HG03135 (cell line): Measurements from ENCODE around the gene ATAD3A.
"Not testable (repeated sequence)": the region's sequence is repeated elsewhere in the genome, so short reads cannot be mapped to it uniquely, and the experiment has no call there.

Source experiments
- ATAC-seq: cut with Tn5 transposase; IDR thresholded peaks from one replicate; pipeline ENCODE4 v1.9.1; 2021; ENCODE audit warnings: mild to moderate bottlenecking, moderate library complexity; ENCODE audit not compliant: unreplicated experiment

The ATAD3A gene

GRCh38 chr1:1553821-1554494, 42.0 kb downstream of the ATAD3A start:
- ATAC-seq: no peak

- ATAC-seq: no peak
Observed at GRCh38 chr1:1554550-1554925, 42.6 kb downstream of the ATAD3A start.

GRCh38 chr1:1554926-1555915, 43.3 kb downstream of the ATAD3A start:
- no peak for ATAC-seq

- ATAC-seq: no peak
Observed at GRCh38 chr1:1556505-1556904, 44.5 kb downstream of the ATAD3A start.

- not testable (repeated sequence) for ATAC-seq
Observed at GRCh38 chr1:1556961-1557360, 45.0 kb downstream of the ATAD3A start.

- not testable (repeated sequence) for ATAC-seq
Observed at GRCh38 chr1:1557688-1558087, 45.7 kb downstream of the ATAD3A start.

- no peak for ATAC-seq
Observed at GRCh38 chr1:1558591-1558990, 46.6 kb downstream of the ATAD3A start.

- no peak for ATAC-seq
Observed at GRCh38 chr1:1559066-1559465, 47.1 kb downstream of the ATAD3A start.

GRCh38 chr1:1560178-1560577, 48.2 kb downstream of the ATAD3A start:
- ATAC-seq: no peak

GRCh38 chr1:1561801-1562470, 50.0 kb downstream of the ATAD3A start:
- ATAC-seq: no peak

- ATAC-seq: no peak
Observed at GRCh38 chr1:1562556-1563195, 50.7 kb downstream of the ATAD3A start.

- no peak for ATAC-seq
Observed at GRCh38 chr1:1563688-1564087, 51.7 kb downstream of the ATAD3A start.

GRCh38 chr1:1564268-1564667, 52.3 kb downstream of the ATAD3A start:
- no peak for ATAC-seq

- no peak for ATAC-seq
Observed at GRCh38 chr1:1565340-1565739, 53.4 kb downstream of the ATAD3A start.

GRCh38 chr1:1567152-1567875, 55.4 kb downstream of the ATAD3A start:
- no peak for ATAC-seq

GRCh38 chr1:1567891-1568291, 55.9 kb downstream of the ATAD3A start:
- no peak for ATAC-seq

- ATAC-seq: no peak
Observed at GRCh38 chr1:1569341-1569740, 57.4 kb downstream of the ATAD3A start.

GRCh38 chr1:1573843-1574720, 62.1 kb downstream of the ATAD3A start:
- ATAC-seq: peak; percentile 69
